Panc1 (cell line): ENCODE measurements around the gene CELA1. TPM values are rescaled to one million over a fixed set of nuclear protein-coding genes. Genes with fewer than 3 reads are reported as not detected.

ENCODE experiments used
- ATAC-seq: fragments of 200-7000 bp; cut with Tn5 transposase; 2 replicates; pipeline ENCODE4 v1.9.1; 2020; ENCODE audit warnings: mild to moderate bottlenecking, moderate library complexity
- BruUV-seq: library from RNA; stranded (reverse); fragments of 400-500 nt; replicated peaks from 2 replicates; lab custom pipeline; 2021; lab: Mats Ljungman, UMichigan
- CTCF ChIA-PET: fragments of 300-600 bp; sonication (Branson Sonifier 250); formaldehyde crosslinking; loops from one replicate; lab custom pipeline; 2022; ENCODE audit warnings: antibody characterized with exemption; lab: Charles Lee
- POLR2A ChIA-PET: fragments of 300-600 bp; sonication (Branson Sonifier 250); formaldehyde crosslinking; loops from one replicate; lab custom pipeline; 2022; ENCODE audit warnings: antibody characterized with exemption; lab: Charles Lee
- DNase-seq: peaks from one replicate; pipeline ENCODE4 v3.0.0-alpha.2; 2010; ENCODE audit warnings: low read depth, low spot score
- H3K27ac ChIP-seq: 2 replicates; pipeline ENCODE4 v1.5.1; 2011; ENCODE audit warnings: mild to moderate bottlenecking, low read length, inconsistent platforms
- H3K27me3 ChIP-seq: fragments of 200-500 bp; sonication (Bioruptor generic); 2 replicates; pipeline ENCODE4 v1.6.0; 2014; ENCODE audit warnings: low read length, inconsistent platforms; ENCODE audit not compliant: control insufficient read depth, insufficient read depth
- H3K36me3 ChIP-seq: fragments of 200-500 bp; sonication (Bioruptor generic); 2 replicates; pipeline ENCODE4 v1.5.1; 2014; ENCODE audit warnings: inconsistent platforms, mild to moderate bottlenecking, low read length, moderate library complexity; ENCODE audit not compliant: control insufficient read depth, insufficient read depth
- H3K4me1 ChIP-seq: 2 replicates; pipeline ENCODE4 v1.5.1; 2011; ENCODE audit warnings: inconsistent platforms, mild to moderate bottlenecking, low read length, moderate library complexity; ENCODE audit not compliant: control insufficient read depth, insufficient read depth
- H3K4me3 ChIP-seq, 2 experiments: 2 replicates each; pipeline ENCODE4 v1.5.1; 2011 to 2012; ENCODE audit warnings: low read depth in 2 of 2, low read length in 2 of 2, mild to moderate bottlenecking in 2 of 2, inconsistent platforms in 1 of 2, moderate library complexity in 1 of 2
- H3K9me3 ChIP-seq: fragments of 200-500 bp; sonication (Bioruptor generic); 2 replicates; pipeline ENCODE4 v1.5.1; 2014; ENCODE audit warnings: low read depth, mild to moderate bottlenecking, inconsistent platforms, low read length, moderate library complexity; ENCODE audit not compliant: control insufficient read depth, insufficient read depth
- CTCF ChIP-seq: fragments of 450-650 bp; IDR thresholded peaks from 2 replicates; pipeline ENCODE4 v1.5.1; 2017; ENCODE audit warnings: mild to moderate bottlenecking
- POLR2AphosphoS5 ChIP-seq: IDR thresholded peaks from 2 replicates; pipeline ENCODE4 v1.6.1; 2012; ENCODE audit warnings: mild to moderate bottlenecking, low read depth, low read length, moderate library complexity
- SIN3A ChIP-seq: IDR thresholded peaks from 2 replicates; pipeline ENCODE4 v1.6.1; 2012; ENCODE audit warnings: low read depth, mild to moderate bottlenecking, low read length, moderate library complexity, borderline replicate concordance; ENCODE audit not compliant: insufficient read depth
- TCF7L2 ChIP-seq: IDR thresholded peaks from 2 replicates; pipeline ENCODE4 v1.6.1; 2011; ENCODE audit warnings: mild to moderate bottlenecking, low read depth, low read length, inconsistent platforms
- in situ Hi-C: cut with HindIII; loops from 2 replicates; pipeline ENCODE4 v1.10.0; 2016; ENCODE audit warnings: low sequenced_read_pairs, low pct_unique_long_range_greater_than_20kb
- intact Hi-C: fragments of 100-400 bp; cut with micrococcal nuclease; formaldehyde crosslinking; loops from one replicate; pipeline ENCODE4 v1.10.0; 2022; ENCODE audit not compliant: unreplicated experiment
- total RNA-seq: library from RNA; stranded (reverse); gene quantifications from one replicate; pipeline ENCODE4 v1.2.1, GENCODE V29; 2021; ENCODE audit not compliant: unreplicated experiment
- TF ChIP-seq, protein P1 (sequence below), 2 experiments: IDR thresholded peaks; 2 replicates each; pipeline ENCODE4 v1.6.1; 2011 to 2012; ENCODE audit warnings: low read depth in 2 of 2, control low read depth in 1 of 2, low read length in 1 of 2, mild to moderate bottlenecking in 1 of 2, moderate library complexity in 1 of 2; ENCODE audit not compliant: insufficient read depth in 1 of 2

The CELA1 gene
- total RNA-seq, 1 experiment from 2014 or later: not detected

- Histone ChIP-seq H3K27me3 (no peaks in the 10 kb centered on the region), H3K27ac (no peak within 1 kb of the TSS), H3K9me3 (no peaks in the 10 kb centered on the region), H3K4me3 (peak within 1 kb of the TSS; percentile 48 to 65), H3K36me3 (peaks cover 3% of the 10 kb centered on the region; the same call in 1 of the 2 replicates), H3K4me1 (peaks cover 6% of the 10 kb centered on the region; the same call in 1 of the 2 replicates)
- DNase-seq: no peak
- in situ Hi-C loops: no loop called here
- ChIA-PET POLR2A (interaction anchor here (0.7 kb wide), 1 partner anchor 84 kb away, joined by 7 read pairs; no protein-coding TSS in a partner anchor), CTCF (no interaction called here)
- intact Hi-C loops: no loop called here
- no TSS peak for BruUV-seq
- ATAC-seq: peak; percentile 81
- TF ChIP-seq POLR2AphosphoS5 (no peak), TCF7L2 (no peak), SIN3A (no peak), CTCF (no peak)
- TF ChIP-seq, protein P1, sequence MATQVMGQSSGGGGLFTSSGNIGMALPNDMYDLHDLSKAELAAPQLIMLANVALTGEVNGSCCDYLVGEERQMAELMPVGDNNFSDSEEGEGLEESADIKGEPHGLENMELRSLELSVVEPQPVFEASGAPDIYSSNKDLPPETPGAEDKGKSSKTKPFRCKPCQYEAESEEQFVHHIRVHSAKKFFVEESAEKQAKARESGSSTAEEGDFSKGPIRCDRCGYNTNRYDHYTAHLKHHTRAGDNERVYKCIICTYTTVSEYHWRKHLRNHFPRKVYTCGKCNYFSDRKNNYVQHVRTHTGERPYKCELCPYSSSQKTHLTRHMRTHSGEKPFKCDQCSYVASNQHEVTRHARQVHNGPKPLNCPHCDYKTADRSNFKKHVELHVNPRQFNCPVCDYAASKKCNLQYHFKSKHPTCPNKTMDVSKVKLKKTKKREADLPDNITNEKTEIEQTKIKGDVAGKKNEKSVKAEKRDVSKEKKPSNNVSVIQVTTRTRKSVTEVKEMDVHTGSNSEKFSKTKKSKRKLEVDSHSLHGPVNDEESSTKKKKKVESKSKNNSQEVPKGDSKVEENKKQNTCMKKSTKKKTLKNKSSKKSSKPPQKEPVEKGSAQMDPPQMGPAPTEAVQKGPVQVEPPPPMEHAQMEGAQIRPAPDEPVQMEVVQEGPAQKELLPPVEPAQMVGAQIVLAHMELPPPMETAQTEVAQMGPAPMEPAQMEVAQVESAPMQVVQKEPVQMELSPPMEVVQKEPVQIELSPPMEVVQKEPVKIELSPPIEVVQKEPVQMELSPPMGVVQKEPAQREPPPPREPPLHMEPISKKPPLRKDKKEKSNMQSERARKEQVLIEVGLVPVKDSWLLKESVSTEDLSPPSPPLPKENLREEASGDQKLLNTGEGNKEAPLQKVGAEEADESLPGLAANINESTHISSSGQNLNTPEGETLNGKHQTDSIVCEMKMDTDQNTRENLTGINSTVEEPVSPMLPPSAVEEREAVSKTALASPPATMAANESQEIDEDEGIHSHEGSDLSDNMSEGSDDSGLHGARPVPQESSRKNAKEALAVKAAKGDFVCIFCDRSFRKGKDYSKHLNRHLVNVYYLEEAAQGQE (IDR thresholded peaks at IDR 0.05; ENCODE audit: insufficient read depth in 1 of 2, low read depth in 2 of 2, low read length in 1 of 2): no peak
Observed at GRCh38 chr12:51391283-51392123, 45.0 kb upstream of the CELA1 start, which contains the start of gene GALNT6. GALNT6 (minus strand) TSS chr12:51391406; CDS start chr12:51379781, 11,625 bp downstream.

DNA sequence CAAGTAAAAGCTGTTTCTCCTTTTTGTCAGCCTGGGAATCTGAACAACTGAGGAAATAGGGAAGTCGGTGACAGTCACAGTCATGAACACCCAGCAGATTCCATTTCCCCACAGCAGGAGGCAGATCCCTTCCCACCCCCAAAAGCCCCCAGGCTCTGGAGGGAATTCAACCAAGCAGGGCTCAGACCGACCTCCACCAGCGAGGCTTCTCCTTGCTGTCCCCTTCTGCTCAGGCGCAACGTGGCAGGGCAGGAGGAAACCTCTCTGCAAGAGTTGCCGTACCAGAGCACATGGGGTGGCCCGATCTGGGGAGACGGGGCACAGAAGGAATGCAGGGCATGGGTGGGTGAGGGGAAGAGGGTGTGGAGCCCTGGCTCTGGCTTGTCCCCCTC is 44.4 kb upstream of the CELA1 start:
- H3K27ac ChIP-seq: no peak overlapping the region
- no TSS peak for BruUV-seq
- H3K4me1 ChIP-seq: peaks cover 6% of the 10 kb centered on the region; the same call in 1 of the 2 replicates
- H3K4me3 ChIP-seq: peak overlapping the region; percentile 48 to 65
- CTCF ChIA-PET: no interaction called here
- in situ Hi-C loops: no loop called here
- no peaks in the 10 kb centered on the region for H3K27me3 ChIP-seq
- intact Hi-C loops: no loop called here
- ATAC-seq (peak; percentile 67), DNase-seq (no peak)
- H3K9me3 ChIP-seq: no peaks in the 10 kb centered on the region
- TF ChIP-seq, protein P1 (IDR thresholded peaks at IDR 0.05; ENCODE audit: insufficient read depth in 1 of 2, low read depth in 2 of 2, low read length in 1 of 2): no peak
- TF ChIP-seq POLR2AphosphoS5: no peak
- TF ChIP-seq SIN3A: no peak
- no peak for TF ChIP-seq CTCF
- POLR2A ChIA-PET: no interaction called here
- peaks cover 3% of the 10 kb centered on the region; the same call in 1 of the 2 replicates for H3K36me3 ChIP-seq
